Astrocyte of the spinal cord (primary cell): ENCODE measurements around the gene KCTD18.

Experiments
- DNase-seq: peaks from one replicate; pipeline ENCODE4 v3.0.0; 2011; ENCODE audit warnings: low read depth, low spot score
- H3K4me3 ChIP-seq: 2 replicates; pipeline ENCODE4 v1.5.1; 2011; ENCODE audit warnings: low read depth, mild to moderate bottlenecking, low read length, moderate library complexity
- CTCF ChIP-seq: IDR thresholded peaks from 2 replicates; pipeline ENCODE4 v1.5.1; 2012; ENCODE audit warnings: low read depth, mild to moderate bottlenecking, low read length, inconsistent platforms
- in situ Hi-C: cut with HindIII; loops from 2 replicates; pipeline ENCODE4 v1.10.0; 2017; ENCODE audit warnings: low sequenced_read_pairs

KCTD18 gene

GRCh38 chr2:200449149-200449548 is 60.7 kb downstream of the KCTD18 start:
- TF ChIP-seq CTCF: no peak
- H3K4me3 ChIP-seq: no peak overlapping the region
- DNase-seq: no peak
- in situ Hi-C loops: no loop called here

- no peak overlapping the region for H3K4me3 ChIP-seq
- DNase-seq: no peak
- in situ Hi-C loops: no loop called here
- TF ChIP-seq CTCF: no peak
Observed at GRCh38 chr2:200448455-200448854, 61.4 kb downstream of the KCTD18 start.

- TF ChIP-seq CTCF: no peak
- in situ Hi-C loops: no loop called here
- H3K4me3 ChIP-seq: no peak overlapping the region
Observed at GRCh38 chr2:200447139-200447855, 62.6 kb downstream of the KCTD18 start.

GRCh38 chr2:200446612-200447011 is 63.3 kb downstream of the KCTD18 start:
- DNase-seq: no peak
- in situ Hi-C loops: no loop called here
- TF ChIP-seq CTCF: no peak
- no peak overlapping the region for H3K4me3 ChIP-seq

More at GRCh38 chr2:200447139-200447855, 62.6 kb downstream of the KCTD18 start:
- no peak for DNase-seq

GRCh38 chr2:200445284-200445683 is 64.6 kb downstream of the KCTD18 start:
- DNase-seq: no peak
- no peak for TF ChIP-seq CTCF
- in situ Hi-C loops: no loop called here
- H3K4me3 ChIP-seq: no peak overlapping the region

GRCh38 chr2:200444530-200444929 is 65.3 kb downstream of the KCTD18 start:
- no peak overlapping the region for H3K4me3 ChIP-seq
- DNase-seq: no peak
- in situ Hi-C loops: no loop called here
- TF ChIP-seq CTCF: no peak

- no peak for TF ChIP-seq CTCF
- DNase-seq: no peak
- in situ Hi-C loops: no loop called here
- no peak overlapping the region for H3K4me3 ChIP-seq
Observed at GRCh38 chr2:200443916-200444315, 66.0 kb downstream of the KCTD18 start.
